IMR-90 (cell line): ENCODE data around the gene CNTN5. TPM values are rescaled to one million over a fixed set of nuclear protein-coding genes. Genes with fewer than 3 reads are reported as not detected.

Source experiments
- ATAC-seq: fragments of 200-7000 bp; cut with Tn5 transposase; 2 replicates; pipeline ENCODE4 v1.9.1; 2020; ENCODE audit warnings: low read depth, mild to moderate bottlenecking, moderate library complexity
- BruUV-seq: library from RNA; stranded (reverse); fragments of 400-500 nt; replicated peaks from 2 replicates; lab custom pipeline; 2021; lab: Mats Ljungman, UMichigan
- CTCF ChIA-PET: fragments of 300-600 bp; formaldehyde crosslinking; extraction: SDS; loops from one replicate; lab custom pipeline; 2021; ENCODE audit warnings: antibody characterized with exemption; lab: Yijun Ruan, JAX
- POLR2A ChIA-PET: fragments of 300-600 bp; sonication (Branson Sonifier 250); formaldehyde crosslinking; loops from one replicate; lab custom pipeline; 2022; ENCODE audit warnings: antibody characterized with exemption; ENCODE audit not compliant: unreplicated experiment; lab: Charles Lee
- DNase-seq: peaks from one replicate; pipeline ENCODE4 v3.0.0; 2013
- H2AFZ ChIP-seq: replicated peaks from 2 replicates; pipeline ENCODE3; 2013; ENCODE audit warnings: low read length, mild to moderate bottlenecking; ENCODE audit not compliant: poor library complexity
- H2AK5ac ChIP-seq: 2 replicates; pipeline ENCODE4 v1.6.1; 2013; ENCODE audit warnings: low read depth, low read length, inconsistent platforms
- H2AK9ac ChIP-seq: replicated peaks from 2 replicates; pipeline ENCODE3; 2013; ENCODE audit warnings: mild to moderate bottlenecking, low read depth, low read length, moderate library complexity; ENCODE audit not compliant: poor library complexity
- H2BK120ac ChIP-seq: 2 replicates; pipeline ENCODE4 v1.6.1; 2013; ENCODE audit warnings: low read depth, low read length, inconsistent platforms
- H2BK15ac ChIP-seq: 3 replicates; pipeline ENCODE4 v1.6.1; 2013; ENCODE audit warnings: low read depth, low read length, inconsistent platforms
- H2BK20ac ChIP-seq: 2 replicates; pipeline ENCODE4 v1.6.1; 2013; ENCODE audit warnings: low read depth, mild to moderate bottlenecking, inconsistent platforms, low read length, moderate library complexity
- H2BK5ac ChIP-seq: 2 replicates; pipeline ENCODE4 v1.6.1; 2013; ENCODE audit warnings: mild to moderate bottlenecking, low read depth, low read length, inconsistent platforms; ENCODE audit not compliant: poor library complexity, severe bottlenecking
- H3K14ac ChIP-seq: replicated peaks from 2 replicates; pipeline ENCODE4 v1.6.1; 2013; ENCODE audit warnings: low read depth, low read length, inconsistent platforms
- H3K18ac ChIP-seq: 2 replicates; pipeline ENCODE4 v1.6.1; 2013; ENCODE audit warnings: low read depth, low read length, control low read depth
- H3K23ac ChIP-seq: 2 replicates; pipeline ENCODE4 v1.6.1; 2013; ENCODE audit warnings: low read depth, low read length, inconsistent platforms
- H3K27ac ChIP-seq: 2 replicates; pipeline ENCODE4 v1.5.1; 2013; ENCODE audit warnings: mild to moderate bottlenecking, control low read depth, low read length; ENCODE audit not compliant: insufficient read depth
- H3K27me3 ChIP-seq: 2 replicates; pipeline ENCODE4 v1.6.1; 2013; ENCODE audit warnings: low read length; ENCODE audit not compliant: control insufficient read depth, insufficient read depth
- H3K36me3 ChIP-seq: 2 replicates; pipeline ENCODE4 v1.6.1; 2013; ENCODE audit warnings: low read length, mixed read lengths; ENCODE audit not compliant: control insufficient read depth, insufficient read depth
- H3K4ac ChIP-seq: 2 replicates; pipeline ENCODE4 v1.6.1; 2013; ENCODE audit warnings: low read depth, low read length, inconsistent platforms
- H3K4me1 ChIP-seq: 2 replicates; pipeline ENCODE4 v1.6.1; 2013; ENCODE audit warnings: low read length, mixed read lengths; ENCODE audit not compliant: control insufficient read depth, insufficient read depth
- H3K4me2 ChIP-seq: 2 replicates; pipeline ENCODE4 v1.6.1; 2013; ENCODE audit warnings: low read depth, mild to moderate bottlenecking, control low read depth, low read length, moderate library complexity
- H3K4me3 ChIP-seq: 2 replicates; pipeline ENCODE4 v1.5.1; 2013; ENCODE audit warnings: low read depth, mild to moderate bottlenecking, control low read depth, low read length, moderate library complexity; ENCODE audit not compliant: insufficient read depth
- H3K56ac ChIP-seq: 2 replicates; pipeline ENCODE4 v1.6.1; 2013; ENCODE audit warnings: low read length, inconsistent platforms; ENCODE audit not compliant: insufficient read depth; ENCODE audit errors: extremely low read depth
- H3K79me1 ChIP-seq, 2 experiments: 2 replicates each; pipeline ENCODE4 v1.6.1; 2013; ENCODE audit warnings: low read length in 2 of 2, inconsistent platforms in 1 of 2, low read depth in 1 of 2
- H3K9ac ChIP-seq: 2 replicates; pipeline ENCODE4 v1.6.1; 2013; ENCODE audit warnings: low read depth, low read length, control low read depth
- H3K9me1 ChIP-seq: 2 replicates; pipeline ENCODE4 v1.6.1; 2013; ENCODE audit warnings: low read length, inconsistent platforms; ENCODE audit not compliant: insufficient read depth
- H3K9me3 ChIP-seq: 2 replicates; pipeline ENCODE4 v1.6.1; 2013; ENCODE audit warnings: low read length; ENCODE audit not compliant: control insufficient read depth, insufficient read depth
- H4K20me1 ChIP-seq: 2 replicates; pipeline ENCODE4 v1.6.1; 2013; ENCODE audit warnings: low read length, inconsistent platforms; ENCODE audit not compliant: insufficient read depth
- H4K5ac ChIP-seq: 2 replicates; pipeline ENCODE4 v1.6.1; 2013; ENCODE audit warnings: mild to moderate bottlenecking, low read depth, low read length, control low read depth
- H4K8ac ChIP-seq, 2 experiments: 2 replicates each; pipeline ENCODE4 v1.6.1; 2013; ENCODE audit warnings: low read depth in 2 of 2, low read length in 2 of 2, control low read depth in 1 of 2, inconsistent platforms in 1 of 2
- H4K91ac ChIP-seq: 2 replicates; pipeline ENCODE4 v1.6.1; 2013; ENCODE audit warnings: low read depth, low read length, inconsistent platforms; ENCODE audit not compliant: insufficient read depth
- BHLHE40 ChIP-seq: fragments of 150-350 bp; IDR thresholded peaks from 2 replicates; pipeline ENCODE4 v1.6.1; 2016; ENCODE audit warnings: mild to moderate bottlenecking, low read depth, low read length
- CEBPB ChIP-seq: IDR thresholded peaks from 2 replicates; pipeline ENCODE4 v1.6.1; 2012; ENCODE audit warnings: low read depth, low read length, improper control_type of control experiment
- CHD1 ChIP-seq: IDR thresholded peaks from 2 replicates; pipeline ENCODE4 v1.6.1; 2012; ENCODE audit warnings: low read depth, low read length, improper control_type of control experiment
- CTCF ChIP-seq: conservative IDR thresholded peaks from 2 replicates; pipeline ENCODE4 v1.5.1; 2012; ENCODE audit warnings: mild to moderate bottlenecking, low read depth, low read length, improper control_type of control experiment
- ELK1 ChIP-seq: fragments of 150-350 bp; IDR thresholded peaks from 2 replicates; pipeline ENCODE4 v1.6.1; 2016; ENCODE audit warnings: low read depth, mild to moderate bottlenecking, low read length, moderate library complexity, borderline replicate concordance
- FOS ChIP-seq: fragments of 150-350 bp; IDR thresholded peaks from 2 replicates; pipeline ENCODE4 v1.6.1; 2016; ENCODE audit warnings: low read depth, low read length
- MAFK ChIP-seq: IDR thresholded peaks from 2 replicates; pipeline ENCODE4 v1.6.1; 2012; ENCODE audit warnings: low read depth, low read length, improper control_type of control experiment
- MAZ ChIP-seq: IDR thresholded peaks from 2 replicates; pipeline ENCODE4 v1.6.1; 2012; ENCODE audit warnings: low read depth, mild to moderate bottlenecking, low read length, improper control_type of control experiment, moderate library complexity, borderline replicate concordance
- MXI1 ChIP-seq: IDR thresholded peaks from 2 replicates; pipeline ENCODE4 v1.6.1; 2012; ENCODE audit warnings: low read depth, mild to moderate bottlenecking, low read length, moderate library complexity, borderline replicate concordance
- NFE2L2 ChIP-seq: fragments of 150-350 bp; IDR thresholded peaks from 2 replicates; pipeline ENCODE4 v1.6.1; 2016; ENCODE audit warnings: low read depth, mild to moderate bottlenecking, low read length
- POLR2A ChIP-seq: IDR thresholded peaks from 2 replicates; pipeline ENCODE4 v1.6.1; 2012; ENCODE audit warnings: mild to moderate bottlenecking, low read depth, low read length
- RAD21 ChIP-seq: IDR thresholded peaks from 2 replicates; pipeline ENCODE4 v1.6.1; 2012; ENCODE audit warnings: low read length, improper control_type of control experiment
- RCOR1 ChIP-seq: IDR thresholded peaks from 2 replicates; pipeline ENCODE4 v1.6.1; 2012; ENCODE audit warnings: mild to moderate bottlenecking, low read length, improper control_type of control experiment; ENCODE audit not compliant: insufficient replicate concordance
- RFX5 ChIP-seq: IDR thresholded peaks from 2 replicates; pipeline ENCODE4 v1.8.0; 2012; ENCODE audit warnings: low read depth, mild to moderate bottlenecking, low read length, moderate library complexity
- SMC3 ChIP-seq: fragments of 150-350 bp; IDR thresholded peaks from 2 replicates; pipeline ENCODE4 v1.6.1; 2016; ENCODE audit warnings: low read depth, mild to moderate bottlenecking, antibody characterized with exemption, low read length, moderate library complexity
- USF2 ChIP-seq: fragments of 150-350 bp; IDR thresholded peaks from 2 replicates; pipeline ENCODE4 v1.6.1; 2017; ENCODE audit warnings: mild to moderate bottlenecking, antibody characterized with exemption, low read length, low read depth
- WGBS, 2 experiments: methylation state at CpG; one replicate each; pipeline versions ENCODE4 v1.1.5 to v1.1.7; 2013; ENCODE audit warnings: missing lambda C conversion rate in 2 of 2; ENCODE audit not compliant: insufficient read length in 1 of 2; ENCODE audit errors: extremely low coverage in 2 of 2; 5-methylcytosine and 5-hydroxymethylcytosine counted together
- dilution Hi-C: fragments of 300-500 bp; cut with HindIII; formaldehyde crosslinking; loops from one replicate; pipeline ENCODE4 v1.14.3; 2018; ENCODE audit warnings: low sequenced_read_pairs; ENCODE audit not compliant: unreplicated experiment
- in situ Hi-C: fragments of 300-500 bp; cut with MboI; formaldehyde crosslinking; loops from 3 replicates; pipeline ENCODE4 v1.14.3; 2019; ENCODE audit warnings: low sequenced_read_pairs, inconsistent platforms, mixed read lengths
- intact Hi-C: fragments of 100-400 bp; cut with micrococcal nuclease; formaldehyde crosslinking; loops from 2 replicates; pipeline ENCODE4 v1.10.0; 2022
- polyA plus RNA-seq, 3 experiments: library from polyadenylated mRNA; depleted of rRNA; stranded (reverse); fragments of >200 nt; gene quantifications; 2 replicates each; pipeline ENCODE4 v1.2.3, GENCODE V29; 2012; ENCODE audit warnings: low replicate concordance in 1 of 3
- total RNA-seq: library from RNA; depleted of rRNA; stranded (reverse); fragments of >200 nt; gene quantifications from 2 replicates; pipeline ENCODE4 v1.2.3, GENCODE V29; 2012

The CNTN5 gene
- total and polyA plus RNA-seq, 2 of the 4 experiments (the other 2 are of a cell fraction) = not detected

DNA sequence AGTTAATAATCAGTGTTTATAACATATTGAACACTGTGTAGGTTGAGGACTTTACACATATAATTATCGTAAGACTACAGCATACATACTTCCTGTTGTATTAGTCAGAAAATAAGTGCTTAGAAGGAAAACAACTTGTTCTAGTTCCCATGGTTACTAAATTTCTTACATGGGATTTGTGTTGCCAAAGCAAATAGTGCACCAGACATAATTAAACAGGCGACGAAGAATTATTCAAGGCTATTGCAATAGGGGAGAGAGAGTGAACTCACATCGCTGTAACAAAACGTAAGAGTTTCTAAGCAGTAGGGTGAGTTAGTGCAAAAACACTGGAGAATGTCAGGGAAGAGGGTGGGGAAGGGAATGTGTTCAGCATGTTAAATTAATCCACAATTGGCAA is 347.8 kb downstream of the CNTN5 start:
- no peak for TF ChIP-seq RCOR1
- no peak for TF ChIP-seq RAD21
- TF ChIP-seq CHD1 = no peak
- no peak for TF ChIP-seq BHLHE40
- no peak for TF ChIP-seq SMC3
- TF ChIP-seq MXI1 = no peak
- no peak for TF ChIP-seq USF2
- TF ChIP-seq FOS = no peak
- no peak for TF ChIP-seq MAFK
- TF ChIP-seq RFX5 = no peak
- TF ChIP-seq CEBPB = no peak
- TF ChIP-seq CTCF = no peak
- TF ChIP-seq POLR2A = no peak
- no peak for TF ChIP-seq MAZ
- TF ChIP-seq ELK1 = no peak
- no peak for TF ChIP-seq NFE2L2
- Histone ChIP-seq H2AFZ (no peak overlapping the region), H4K91ac (no peak overlapping the region), H2AK5ac (no peak overlapping the region), H3K36me3 (no peaks in the 10 kb centered on the region), H3K9me1 (no peaks in the 10 kb centered on the region), H4K5ac (no peak overlapping the region), H4K20me1 (no peaks in the 10 kb centered on the region), H3K4ac (no peak overlapping the region), H3K79me1 (no peaks in the 10 kb centered on the region), H3K14ac (no peak overlapping the region), H3K23ac (no peak overlapping the region), H3K56ac (no peak overlapping the region), H2AK9ac (no peak overlapping the region), H3K27ac (no peak overlapping the region), H4K8ac (no peak overlapping the region), H3K9ac (no peak overlapping the region), H3K27me3 (no peaks in the 10 kb centered on the region), H3K9me3 (no peaks in the 10 kb centered on the region), H2BK15ac (no peak overlapping the region), H2BK5ac (no peak overlapping the region), H3K18ac (no peak overlapping the region), H3K4me3 (no peak overlapping the region), H2BK120ac (no peak overlapping the region), H2BK20ac (no peak overlapping the region), H3K4me2 (no peak overlapping the region), H3K4me1 (no peaks in the 10 kb centered on the region)
- BruUV-seq = no TSS peak
- intact Hi-C loops (no loop called here), dilution Hi-C loops (no loop called here), in situ Hi-C loops (no loop called here)
- ChIA-PET POLR2A (no interaction called here), CTCF (no interaction called here)
- DNase-seq (no peak), ATAC-seq (no peak)
- no CpG with 5 or more reads among the region's 5 CpGs for WGBS, 2 experiments
